CD14-positive monocyte (primary cell): ENCODE measurements around the gene TSHR. TPM values are rescaled to one million over a fixed set of nuclear protein-coding genes. Genes with fewer than 3 reads are reported as not detected.
A peak's percentile ranks its signal among the peaks of the same experiment; 100 is the strongest.

Experiments
- DNase-seq, 3 donors: peaks; one replicate each; pipeline ENCODE4 v3.0.0-alpha.2; 2011 to 2022
- H2AFZ ChIP-seq: 2 replicates; pipeline ENCODE4 v1.6.0; 2012; ENCODE audit warnings: mild to moderate bottlenecking, low read depth, low read length, inconsistent platforms; ENCODE audit not compliant: insufficient read depth, poor library complexity, severe bottlenecking
- H3K27ac ChIP-seq, 2 donors: 1 replicate in 1 of 2; 2 replicates in 1 of 2; pipeline ENCODE4 v1.5.1; 2012 to 2013; ENCODE audit warnings: low read length in 2 of 2, control low read depth in 1 of 2, inconsistent platforms in 1 of 2, low read depth in 1 of 2, mild to moderate bottlenecking in 1 of 2
- H3K27me3 ChIP-seq, 2 donors: one replicate each; pipeline versions ENCODE4 v1.6.0 to v1.6.1; 2011 to 2013; ENCODE audit warnings: low read length in 2 of 2; ENCODE audit not compliant: control insufficient read depth in 2 of 2, insufficient read depth in 2 of 2
- H3K36me3 ChIP-seq, 2 donors: replicated peaks in 1 of 2; 1 replicate in 1 of 2; 2 replicates in 1 of 2; pipeline versions ENCODE4 v1.5.1 to v1.6.1; 2012 to 2013; ENCODE audit warnings: low read length in 2 of 2, control low read depth in 1 of 2, inconsistent platforms in 1 of 2, mild to moderate bottlenecking in 1 of 2; ENCODE audit not compliant: insufficient read depth in 2 of 2, control insufficient read depth in 1 of 2
- H3K4me1 ChIP-seq, 2 donors: 1 replicate in 1 of 2; 2 replicates in 1 of 2; pipeline versions ENCODE4 v1.5.1 to v1.6.1; 2012 to 2013; ENCODE audit warnings: low read length in 2 of 2, control low read depth in 1 of 2, inconsistent platforms in 1 of 2, mild to moderate bottlenecking in 1 of 2, moderate library complexity in 1 of 2; ENCODE audit not compliant: insufficient read depth in 2 of 2, control insufficient read depth in 1 of 2
- H3K4me2 ChIP-seq: replicated peaks from 2 replicates; pipeline ENCODE3; 2012; ENCODE audit warnings: low read length, moderate library complexity, mild to moderate bottlenecking; ENCODE audit not compliant: poor library complexity, severe bottlenecking; ENCODE audit errors: extremely low read depth
- H3K4me3 ChIP-seq, 3 experiments: fragments of 200-600 bp in 1 of 3; sonication (generic) in 1 of 3; replicated peaks in 1 of 3; 1 replicate in 2 of 3; 2 replicates in 1 of 3; pipeline ENCODE4 v1.5.1; 2011 to 2013; ENCODE audit warnings: low read length in 3 of 3, mild to moderate bottlenecking in 3 of 3, control low read depth in 2 of 3, low read depth in 2 of 3, inconsistent platforms in 1 of 3, moderate library complexity in 1 of 3
- H3K79me2 ChIP-seq: 2 replicates; pipeline ENCODE4 v1.6.0; 2012; ENCODE audit warnings: mild to moderate bottlenecking, control low read depth, inconsistent platforms, low read length, moderate library complexity; ENCODE audit not compliant: insufficient read depth
- H3K9ac ChIP-seq: 2 replicates; pipeline ENCODE4 v1.6.0; 2017; ENCODE audit warnings: low read length, mild to moderate bottlenecking; ENCODE audit not compliant: insufficient read depth, poor library complexity, severe bottlenecking
- H3K9me3 ChIP-seq, 2 donors: replicated peaks in 1 of 2; 1 replicate in 1 of 2; 2 replicates in 1 of 2; pipeline versions ENCODE4 v1.5.1 to v1.6.1; 2012 to 2013; ENCODE audit warnings: low read length in 2 of 2, control low read depth in 1 of 2; ENCODE audit not compliant: control insufficient read depth in 1 of 2, insufficient read depth in 1 of 2
- H4K20me1 ChIP-seq: 2 replicates; pipeline ENCODE4 v1.6.0; 2012; ENCODE audit warnings: mild to moderate bottlenecking, low read length, control low read depth, moderate library complexity; ENCODE audit not compliant: insufficient read depth
- H3K27ac Mint-ChIP-seq, 7 donors: one replicate each; pipeline ENCODE4 v1.8.0; 2020; ENCODE audit warnings: mild to moderate bottlenecking in 7 of 7, mixed read lengths in 7 of 7, moderate library complexity in 6 of 7, inconsistent platforms in 2 of 7
- H3K27me3 Mint-ChIP-seq, 3 donors: one replicate each; pipeline ENCODE4 v1.8.0; 2021 to 2022; ENCODE audit warnings: low read depth in 3 of 3, mild to moderate bottlenecking in 3 of 3, mixed read lengths in 3 of 3, moderate library complexity in 3 of 3, inconsistent platforms in 1 of 3
- H3K36me3 Mint-ChIP-seq, 2 donors: one replicate each; pipeline ENCODE4 v1.8.0; 2020; ENCODE audit warnings: mixed read lengths in 2 of 2, inconsistent platforms in 1 of 2, mild to moderate bottlenecking in 1 of 2
- H3K4me1 Mint-ChIP-seq: one replicate; pipeline ENCODE4 v1.8.0; 2020; ENCODE audit warnings: mild to moderate bottlenecking, mixed read lengths
- H3K4me3 Mint-ChIP-seq, 2 donors: one replicate each; pipeline ENCODE4 v1.8.0; 2020; ENCODE audit warnings: mild to moderate bottlenecking in 2 of 2, mixed read lengths in 2 of 2, moderate library complexity in 1 of 2
- H3K9me3 Mint-ChIP-seq, 7 donors: one replicate each; pipeline ENCODE4 v1.8.0; 2020 to 2022; ENCODE audit warnings: mixed read lengths in 7 of 7, mild to moderate bottlenecking in 6 of 7, moderate library complexity in 6 of 7, inconsistent platforms in 2 of 7
- WGBS: methylation state at CpG from one replicate; pipeline ENCODE4 v1.1.5; 2013; ENCODE audit warnings: missing lambda C conversion rate; ENCODE audit not compliant: insufficient coverage; 5-methylcytosine and 5-hydroxymethylcytosine counted together
- intact Hi-C, 2 donors: fragments of 100-400 bp; cut with micrococcal nuclease; formaldehyde crosslinking; loops; one replicate each; pipeline versions ENCODE4 v1.15.0 to v1.15.1; 2023
- polyA plus RNA-seq, 3 donors: library from polyadenylated mRNA; depleted of rRNA in 1 of 3; unstranded in 2 of 3; stranded (reverse) in 1 of 3; fragments of 300-500 nt in 2 of 3; fragments of >200 nt in 1 of 3; fragmentation: Illumina TruSeq in 2 of 3; gene quantifications; 1 replicate in 2 of 3; 2 replicates in 1 of 3; pipeline ENCODE4 v1.2.3, GENCODE V29; 2012 to 2021
- TF ChIP-seq, protein P1 (sequence below): fragments of 200-600 bp; IDR thresholded peaks from one replicate; pipeline ENCODE4 v1.8.0; 2022; ENCODE audit warnings: antibody characterized with exemption, mild to moderate bottlenecking

TSHR gene
- polyA plus RNA-seq, 3 donors: not detected

DNA sequence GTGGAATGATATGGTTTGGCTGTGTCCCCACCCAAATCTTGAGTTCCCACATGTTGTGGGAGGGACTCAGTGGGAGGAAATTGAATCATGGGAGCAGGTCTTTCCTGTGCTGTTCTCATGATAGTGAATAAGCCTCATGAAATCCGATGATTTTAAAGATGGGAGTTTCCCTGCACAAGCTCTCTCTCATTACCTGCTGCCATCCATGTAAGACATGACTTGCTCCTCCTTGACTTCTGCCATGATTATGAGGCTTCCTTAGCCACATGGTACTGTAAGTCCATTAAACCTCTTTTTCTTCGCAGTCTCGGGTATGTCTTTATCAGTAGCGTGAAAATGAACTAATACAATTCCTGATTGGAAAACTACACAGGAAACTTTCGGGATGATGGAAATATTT is 100.5 kb downstream of the TSHR start:
- peak overlapping the region in 1 of 7 donors; percentile 52 for H3K27ac Mint-ChIP-seq
- no peak overlapping the region for H3K4me3 Mint-ChIP-seq

DNA sequence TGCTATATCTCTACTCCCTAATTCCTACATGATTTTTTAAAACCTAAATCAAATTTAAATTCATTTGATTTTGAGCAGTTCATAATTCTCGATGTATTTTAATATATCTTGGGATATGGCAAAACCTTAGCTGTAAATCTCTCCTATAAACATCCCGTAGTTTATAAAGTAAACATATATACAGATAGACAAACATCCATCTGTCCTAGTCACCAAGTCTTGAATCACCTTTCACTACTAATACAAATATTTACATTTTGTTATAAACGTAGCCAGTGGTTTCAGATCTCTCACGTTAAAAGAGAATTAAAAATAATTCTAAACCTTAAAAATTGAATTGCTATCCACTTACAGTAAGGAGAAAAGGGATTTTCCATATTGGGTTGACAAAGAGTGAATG is 107.0 kb downstream of the TSHR start:
- H2AFZ ChIP-seq: no peak overlapping the region
- DNase-seq: no peak
- H3K27me3 ChIP-seq: no peaks in the 10 kb centered on the region
- H3K4me3 ChIP-seq: no peak overlapping the region
- no peaks in the 10 kb centered on the region for H3K36me3 ChIP-seq
- no peaks in the 10 kb centered on the region for H3K27me3 Mint-ChIP-seq
- no peak overlapping the region for H3K27ac ChIP-seq
- H4K20me1 ChIP-seq: no peaks in the 10 kb centered on the region
- H3K4me2 ChIP-seq: no peak overlapping the region
- no peaks in the 10 kb centered on the region for H3K4me1 Mint-ChIP-seq
- no peak overlapping the region for H3K9ac ChIP-seq
- WGBS: no CpG with 5 or more reads among the region's 4 CpGs
- H3K9me3 ChIP-seq: no peaks in the 10 kb centered on the region
- no peaks in the 10 kb centered on the region for H3K9me3 Mint-ChIP-seq
- TF ChIP-seq, protein P1, sequence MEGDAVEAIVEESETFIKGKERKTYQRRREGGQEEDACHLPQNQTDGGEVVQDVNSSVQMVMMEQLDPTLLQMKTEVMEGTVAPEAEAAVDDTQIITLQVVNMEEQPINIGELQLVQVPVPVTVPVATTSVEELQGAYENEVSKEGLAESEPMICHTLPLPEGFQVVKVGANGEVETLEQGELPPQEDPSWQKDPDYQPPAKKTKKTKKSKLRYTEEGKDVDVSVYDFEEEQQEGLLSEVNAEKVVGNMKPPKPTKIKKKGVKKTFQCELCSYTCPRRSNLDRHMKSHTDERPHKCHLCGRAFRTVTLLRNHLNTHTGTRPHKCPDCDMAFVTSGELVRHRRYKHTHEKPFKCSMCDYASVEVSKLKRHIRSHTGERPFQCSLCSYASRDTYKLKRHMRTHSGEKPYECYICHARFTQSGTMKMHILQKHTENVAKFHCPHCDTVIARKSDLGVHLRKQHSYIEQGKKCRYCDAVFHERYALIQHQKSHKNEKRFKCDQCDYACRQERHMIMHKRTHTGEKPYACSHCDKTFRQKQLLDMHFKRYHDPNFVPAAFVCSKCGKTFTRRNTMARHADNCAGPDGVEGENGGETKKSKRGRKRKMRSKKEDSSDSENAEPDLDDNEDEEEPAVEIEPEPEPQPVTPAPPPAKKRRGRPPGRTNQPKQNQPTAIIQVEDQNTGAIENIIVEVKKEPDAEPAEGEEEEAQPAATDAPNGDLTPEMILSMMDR: no peak
- H3K4me1 ChIP-seq: no peaks in the 10 kb centered on the region
- no peaks in the 10 kb centered on the region for H3K79me2 ChIP-seq
- no peaks in the 10 kb centered on the region for H3K36me3 Mint-ChIP-seq
- no peak overlapping the region for H3K4me3 Mint-ChIP-seq
- intact Hi-C loops: no loop called here
- H3K27ac Mint-ChIP-seq: no peak overlapping the region

More for the DNA sequence above, 100.5 kb downstream of the TSHR start:
- Histone ChIP-seq H3K9ac (no peak overlapping the region), H3K9me3 (peaks cover 8 to 22% of the 10 kb centered on the region in 2 donors), H3K27ac (no peak overlapping the region), H3K36me3 (no peaks in the 10 kb centered on the region), H3K4me2 (no peak overlapping the region), H3K79me2 (no peaks in the 10 kb centered on the region), H2AFZ (no peak overlapping the region), H3K4me3 (no peak overlapping the region), H4K20me1 (no peaks in the 10 kb centered on the region), H3K27me3 (no peaks in the 10 kb centered on the region), H3K4me1 (no peaks in the 10 kb centered on the region)
- Mint-ChIP-seq H3K36me3 (no peaks in the 10 kb centered on the region), H3K4me1 (peaks cover 5% of the 10 kb centered on the region), H3K9me3 (peaks cover 14 to 29% (median 21%) of the 10 kb centered on the region in 7 donors), H3K27me3 (peaks cover 0 to 3% (median 0%) of the 10 kb centered on the region in 3 donors)
- WGBS: 100% methylated on average over 3 of the region's 5 CpGs
- intact Hi-C loops: no loop called here
- TF ChIP-seq, protein P1: no peak
- no peak for DNase-seq
